ENCODE data around the gene KIF12.
"Not testable (repeated sequence)": the region's sequence is repeated elsewhere in the genome, so short reads cannot be mapped to it uniquely, and the experiment has no call there.

Gene KIF12

DNA sequence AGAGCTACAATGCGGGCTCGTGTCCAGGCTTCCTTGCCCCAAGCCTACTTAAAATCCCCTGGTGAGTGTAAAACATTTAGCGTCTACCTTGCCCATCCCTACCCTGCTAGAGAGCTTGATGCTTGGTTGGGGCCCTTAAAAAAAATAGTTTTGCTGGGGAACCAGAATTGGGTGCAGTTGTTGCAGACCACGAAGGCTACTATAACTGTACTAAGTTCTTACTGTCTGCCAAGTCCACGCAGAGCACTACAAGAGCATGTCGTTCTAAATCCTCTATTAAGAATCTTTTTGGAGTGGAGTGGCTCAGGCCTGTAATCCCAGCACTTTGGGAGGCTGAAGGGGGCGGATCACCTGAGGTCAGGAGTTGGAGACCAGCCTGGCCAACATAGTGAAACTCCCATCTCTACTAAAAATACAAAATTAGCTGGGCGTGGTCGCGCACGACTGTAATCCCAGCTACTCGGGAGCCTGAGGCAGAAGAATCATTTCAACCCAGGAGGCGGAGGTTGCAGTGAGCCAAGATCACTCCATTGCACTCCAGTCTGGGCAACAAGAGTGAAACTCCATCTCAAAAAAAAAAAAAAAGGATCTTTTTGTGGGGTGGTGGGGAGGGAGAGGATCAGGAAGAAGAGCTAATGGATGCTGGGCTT lies 16.2 kb downstream of the KIF12 start:
- not testable (repeated sequence) for DNase-seq

DNA sequence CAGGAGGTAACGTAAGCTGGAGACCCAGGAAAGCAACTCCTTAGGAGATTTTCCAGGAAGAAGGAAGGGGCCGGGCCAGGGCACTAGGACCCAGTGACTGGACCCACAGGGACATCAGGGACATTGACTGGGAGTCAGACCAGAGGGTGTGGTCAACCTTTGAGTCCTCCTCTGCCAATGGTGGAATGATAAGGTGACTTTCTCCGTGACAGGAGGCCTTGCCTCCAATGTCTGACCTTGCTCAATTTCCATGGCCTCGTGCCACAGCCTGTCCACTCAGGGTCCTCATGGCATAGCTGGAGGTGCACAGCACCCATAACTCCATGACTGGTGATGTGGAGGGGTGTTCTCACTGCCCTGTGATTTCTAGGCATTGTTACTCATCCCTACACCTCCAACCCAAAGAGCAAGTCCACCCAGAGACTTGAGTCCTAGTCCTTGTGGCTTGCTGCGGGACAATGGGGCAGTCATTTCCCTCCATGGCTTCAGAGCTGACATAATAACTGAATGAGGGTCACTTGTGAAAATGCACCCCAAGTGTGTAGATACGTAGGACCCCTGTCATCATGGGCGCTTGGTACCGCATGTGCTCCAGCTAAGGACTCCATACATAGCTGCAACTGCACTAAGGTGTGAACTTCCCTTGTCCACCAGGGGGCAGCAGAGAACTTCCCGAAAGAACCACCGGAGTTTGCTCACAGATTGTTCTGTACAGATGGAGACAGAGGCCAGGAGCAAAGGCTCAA lies 16.9 kb downstream of the KIF12 start:
- peak; percentile 89 for DNase-seq

DNA sequence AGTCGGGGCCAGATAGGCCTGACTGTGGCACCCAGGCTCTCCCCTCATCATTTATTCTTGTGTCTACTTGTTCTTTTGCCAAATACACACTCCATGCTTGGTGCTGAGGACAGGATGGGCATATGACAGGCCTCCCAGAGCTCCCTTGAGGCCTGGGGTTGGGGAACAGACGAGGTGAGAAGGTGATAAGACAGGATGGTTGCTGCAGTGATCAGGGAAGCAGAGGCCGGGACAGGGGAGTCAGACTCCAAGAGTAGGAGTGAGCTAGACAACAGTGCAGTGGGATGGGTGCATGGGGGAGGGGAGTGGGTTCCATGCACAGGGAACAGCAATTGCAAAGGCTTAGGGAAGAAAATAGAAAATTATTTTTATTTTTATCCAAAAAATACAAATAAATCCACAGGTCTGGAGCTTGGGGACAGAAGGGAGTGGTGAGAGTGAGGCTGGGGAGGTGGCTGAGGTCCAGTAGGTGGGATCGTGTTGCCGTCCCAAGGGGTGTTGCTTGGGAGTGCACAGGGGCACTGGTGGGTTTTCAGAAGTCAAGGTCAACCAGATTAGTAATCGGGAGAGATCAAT lies 17.6 kb downstream of the KIF12 start:
- no peak for DNase-seq

DNA sequence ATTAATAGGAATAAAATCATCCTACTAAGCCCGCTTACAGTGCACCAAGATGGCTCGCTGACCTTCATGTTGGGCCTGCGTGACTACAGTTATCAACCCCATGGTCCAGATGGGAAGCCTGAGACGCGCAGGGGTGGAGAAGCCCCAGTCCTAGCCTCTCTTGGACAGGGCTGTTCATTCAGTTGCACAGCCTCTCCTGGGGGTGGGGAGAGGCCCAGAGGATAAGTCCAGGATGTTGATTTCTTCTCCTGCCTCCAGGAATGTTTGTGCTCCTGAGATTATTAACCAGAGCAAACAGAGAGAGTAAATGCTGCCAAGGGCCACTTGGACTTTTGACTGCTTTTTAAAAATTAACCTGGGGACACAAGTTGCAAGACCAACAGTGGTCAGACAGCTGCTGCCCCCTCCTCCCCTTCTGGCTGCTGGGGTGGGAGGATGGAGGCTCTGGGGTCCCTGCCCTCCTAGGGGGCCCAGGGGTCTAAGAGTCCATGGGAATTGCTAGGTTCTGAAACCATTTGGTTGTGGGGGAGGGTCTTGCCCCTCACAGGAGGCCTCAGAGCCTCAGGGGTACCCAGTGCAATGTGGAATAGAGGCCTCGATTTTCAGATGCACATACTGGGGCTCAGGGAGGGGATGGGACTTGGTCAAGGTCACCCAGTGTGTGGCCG lies 18.2 kb downstream of the KIF12 start:
- no peak for DNase-seq

DNA sequence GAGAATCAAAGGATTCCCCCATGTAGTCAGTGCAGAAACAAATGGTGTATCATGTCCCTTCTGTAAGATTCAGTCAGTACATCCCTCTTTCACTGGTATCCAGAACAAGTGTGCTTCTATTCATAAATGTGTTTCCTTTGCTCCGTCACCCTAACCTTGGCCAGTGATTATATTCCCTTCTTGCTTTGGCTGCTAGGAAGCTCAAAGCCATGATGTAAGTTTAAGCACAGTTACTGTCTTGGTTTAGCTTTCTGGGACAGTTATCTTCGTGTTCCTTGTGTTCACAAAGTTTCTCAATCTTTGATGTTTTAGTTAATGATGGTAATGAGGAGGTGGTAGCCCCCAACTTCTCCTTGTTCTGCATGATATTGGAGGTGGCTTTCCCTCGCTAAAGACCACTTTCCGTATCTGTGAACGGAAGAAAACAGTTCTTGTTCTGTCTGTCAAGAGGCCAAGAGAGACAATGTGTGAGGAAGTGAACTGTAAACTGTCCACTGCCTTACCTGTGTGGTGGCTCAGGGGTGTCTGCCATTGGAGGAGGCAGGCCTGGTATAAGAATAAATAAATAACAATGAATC lies 18.8 kb downstream of the KIF12 start:
- no peak for DNase-seq

DNA sequence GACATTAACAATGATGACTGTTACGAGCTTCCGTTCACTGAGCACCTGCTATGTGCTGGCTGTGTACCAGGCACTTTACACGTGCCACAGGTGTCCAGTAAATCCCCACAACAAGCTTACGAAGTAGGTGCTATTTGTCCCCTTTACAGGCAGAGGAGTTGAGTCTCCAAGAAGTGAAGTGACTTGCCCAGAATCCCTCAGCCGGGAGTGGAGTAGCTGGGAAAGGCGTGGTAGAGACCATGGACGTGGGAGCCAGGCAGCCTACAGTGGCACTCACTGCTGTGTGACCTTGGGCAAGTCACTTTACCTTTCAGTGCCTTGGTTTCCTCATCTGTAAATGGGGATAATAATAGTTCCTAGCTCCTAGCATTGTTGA lies 20.3 kb downstream of the KIF12 start:
- DNase-seq = no peak

DNA sequence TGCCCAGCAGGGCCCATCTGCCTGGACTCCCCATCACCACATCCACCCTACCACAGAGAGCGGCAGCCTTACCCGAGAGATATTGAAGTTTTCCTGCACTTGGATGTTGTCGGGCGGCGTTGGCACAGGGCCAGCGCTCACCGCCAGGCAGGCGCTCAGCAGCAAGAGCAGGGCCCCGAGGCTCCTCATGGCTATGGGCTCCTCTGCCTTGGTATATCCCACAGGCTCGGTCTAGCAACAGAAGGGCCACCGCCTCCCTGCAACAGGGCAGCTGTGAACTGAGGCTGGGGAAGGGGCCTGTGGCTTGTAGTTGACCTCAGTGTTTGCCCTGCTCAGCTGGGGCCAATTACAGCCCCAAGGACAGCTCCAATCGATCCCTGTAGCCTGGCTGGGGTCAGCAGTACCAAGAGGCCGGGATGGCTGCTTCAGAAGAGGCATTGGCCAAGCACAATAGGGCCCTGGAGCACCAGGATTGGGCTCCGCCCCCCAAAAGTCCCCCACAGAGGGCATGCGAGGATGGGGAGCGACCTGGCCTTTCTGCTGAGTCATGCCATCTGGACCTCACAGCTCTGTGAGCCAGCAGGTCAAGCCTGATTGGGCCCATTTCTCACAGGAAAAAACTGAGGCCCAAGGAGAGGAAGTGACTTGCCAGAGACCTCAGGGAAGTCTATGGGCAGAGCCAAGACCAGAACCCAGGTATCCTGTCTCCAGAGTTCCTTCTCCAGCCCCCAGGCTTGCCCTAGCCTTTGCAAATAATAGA lies 20.9 kb downstream of the KIF12 start, which contains the start of gene AMBP:
AMBP (minus strand) TSS at position 280 of the 760 bp plus-strand sequence; CDS start at position 189, 91 bp downstream.
- no peak for DNase-seq

DNA sequence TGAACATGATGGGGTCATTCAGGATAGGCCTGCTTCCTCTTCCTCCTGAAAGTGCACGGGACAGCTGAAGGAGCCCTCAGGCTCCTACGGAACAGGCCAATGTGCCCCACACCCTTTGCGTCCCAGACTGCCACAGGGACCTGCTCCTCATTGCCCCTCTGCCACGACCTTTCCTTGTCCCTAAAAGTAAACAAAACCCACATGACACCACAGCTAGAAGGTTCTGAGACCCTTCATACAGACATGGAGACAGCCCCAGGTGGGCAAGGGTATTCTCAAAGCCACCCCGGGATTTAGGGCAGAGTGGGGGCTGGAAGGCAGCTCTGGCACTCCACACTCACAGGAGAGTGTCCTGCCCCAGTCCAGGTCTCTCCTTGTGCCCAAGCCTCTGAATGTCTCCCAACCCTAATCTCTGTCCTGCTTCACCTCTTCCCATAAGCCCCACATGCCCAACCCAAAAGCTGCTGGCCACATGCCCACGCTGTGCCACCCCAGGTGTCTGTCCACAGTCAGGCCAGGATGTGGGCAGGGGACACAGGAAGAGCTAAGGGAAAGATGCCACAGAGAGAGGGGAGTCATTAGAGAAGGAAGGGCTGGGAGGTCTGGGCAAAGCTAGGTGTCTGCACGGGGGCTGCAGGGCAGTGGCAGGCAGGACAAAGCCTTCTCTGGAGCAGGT lies 21.8 kb downstream of the KIF12 start:
- DNase-seq = no peak

DNA sequence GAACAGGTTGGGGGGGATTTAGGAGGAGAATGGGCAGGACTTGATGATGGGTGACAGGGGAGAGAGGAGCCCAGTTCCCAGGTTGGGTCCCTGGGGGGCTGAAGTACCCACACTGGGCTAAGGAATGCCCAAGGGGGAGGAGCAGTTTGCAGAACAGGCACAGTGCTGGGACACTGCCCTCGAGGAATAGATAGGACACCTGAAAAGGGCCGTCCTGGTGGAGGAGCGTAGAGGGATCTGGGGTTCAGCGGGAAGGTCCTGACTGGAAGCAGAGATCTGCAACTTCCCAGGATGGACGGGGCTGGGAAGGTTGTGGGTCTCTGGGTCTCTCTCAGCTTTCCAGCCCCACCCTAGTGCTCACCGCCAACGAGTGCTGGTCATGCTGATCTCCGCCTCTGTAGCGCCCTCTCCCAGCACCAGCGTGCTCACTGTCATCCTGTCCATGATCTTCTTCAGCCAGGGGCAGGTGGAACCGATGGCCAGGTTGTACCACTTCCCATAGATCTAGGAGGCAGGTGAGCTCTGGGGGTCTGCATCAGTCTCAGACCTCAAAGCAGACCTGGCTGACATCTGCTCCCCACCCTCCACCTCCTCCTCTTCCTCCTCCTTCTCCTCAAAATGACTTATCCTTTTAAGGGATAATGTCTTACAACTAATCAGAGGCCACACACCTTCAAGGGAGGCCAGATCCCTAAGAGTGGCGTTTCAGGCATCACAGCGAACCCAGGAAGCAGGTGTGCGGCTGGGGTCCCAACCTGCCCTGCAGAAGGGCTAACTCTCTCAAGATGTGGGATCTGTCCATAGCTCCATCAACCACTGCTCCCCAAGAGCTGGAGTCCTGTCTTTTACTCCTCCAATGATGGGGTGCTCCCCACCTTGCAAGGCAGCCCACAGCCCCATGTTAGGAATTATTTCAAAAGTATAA lies 22.6 kb downstream of the KIF12 start:
- DNase-seq = no peak

DNA sequence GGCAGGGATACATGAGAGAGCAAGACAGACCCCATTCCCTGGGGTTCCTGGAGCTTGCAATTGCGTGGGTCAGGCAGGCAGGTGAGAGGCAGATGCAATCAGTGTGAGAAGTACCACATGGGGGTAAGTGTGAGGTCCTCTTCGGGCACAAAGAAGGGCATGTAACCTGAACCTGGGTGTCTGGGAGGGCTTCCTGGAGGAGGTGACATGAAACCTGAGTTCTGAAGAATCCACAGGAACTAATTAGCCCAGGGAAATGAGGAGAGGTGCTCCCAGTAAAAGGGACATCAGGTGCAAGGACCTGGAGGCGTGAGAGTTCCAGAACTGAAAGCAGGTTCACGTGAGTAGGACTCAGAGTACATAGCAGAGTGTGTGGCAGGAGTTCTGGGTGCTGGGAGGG lies 23.5 kb downstream of the KIF12 start:
- DNase-seq = no peak

DNA sequence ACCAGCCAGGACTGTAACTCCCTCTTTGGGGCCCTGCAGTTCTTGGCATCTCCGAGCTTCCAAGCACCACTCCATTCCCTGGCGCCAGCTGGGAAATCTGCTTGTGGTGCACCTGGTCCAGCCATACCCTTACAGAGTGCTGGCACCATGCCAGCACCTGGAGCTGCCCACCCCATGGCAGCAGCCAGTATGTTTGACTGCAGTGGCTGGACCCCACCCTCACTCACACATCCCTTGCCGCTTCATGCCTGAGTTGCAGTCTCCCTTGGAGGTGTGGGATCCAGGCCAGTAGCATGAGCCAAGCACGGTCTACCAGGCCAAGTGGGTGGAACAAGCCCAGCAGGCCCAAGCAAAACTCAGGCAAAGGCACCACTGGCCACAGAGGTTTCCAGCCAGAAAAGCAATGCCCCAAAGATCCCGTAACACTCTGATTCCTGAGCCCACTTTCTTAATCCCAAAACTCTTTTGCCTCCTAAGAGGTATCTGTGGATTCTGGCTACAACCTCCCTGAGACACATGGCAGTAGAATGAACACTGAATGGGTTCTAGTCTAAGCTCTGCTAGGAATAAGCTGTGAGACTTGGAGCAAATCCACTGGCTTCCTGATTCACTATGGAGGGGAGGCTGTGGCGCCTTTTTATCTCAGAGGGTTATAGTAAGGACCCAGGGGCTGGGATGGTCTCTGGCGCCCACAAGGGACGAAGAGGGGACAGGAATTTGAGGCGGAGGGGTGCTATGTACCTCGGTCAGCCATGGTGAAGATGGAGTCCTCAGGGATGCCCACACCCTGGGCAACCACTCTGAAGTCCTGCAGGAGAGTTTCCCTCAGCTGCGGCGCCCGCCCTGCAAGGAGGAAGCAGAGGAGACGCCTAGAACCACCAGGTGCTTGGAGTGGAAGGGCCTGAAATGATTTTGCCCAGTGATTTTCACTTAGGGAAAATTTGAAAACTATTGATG lies 26.6 kb downstream of the KIF12 start:
- DNase-seq = no peak

DNA sequence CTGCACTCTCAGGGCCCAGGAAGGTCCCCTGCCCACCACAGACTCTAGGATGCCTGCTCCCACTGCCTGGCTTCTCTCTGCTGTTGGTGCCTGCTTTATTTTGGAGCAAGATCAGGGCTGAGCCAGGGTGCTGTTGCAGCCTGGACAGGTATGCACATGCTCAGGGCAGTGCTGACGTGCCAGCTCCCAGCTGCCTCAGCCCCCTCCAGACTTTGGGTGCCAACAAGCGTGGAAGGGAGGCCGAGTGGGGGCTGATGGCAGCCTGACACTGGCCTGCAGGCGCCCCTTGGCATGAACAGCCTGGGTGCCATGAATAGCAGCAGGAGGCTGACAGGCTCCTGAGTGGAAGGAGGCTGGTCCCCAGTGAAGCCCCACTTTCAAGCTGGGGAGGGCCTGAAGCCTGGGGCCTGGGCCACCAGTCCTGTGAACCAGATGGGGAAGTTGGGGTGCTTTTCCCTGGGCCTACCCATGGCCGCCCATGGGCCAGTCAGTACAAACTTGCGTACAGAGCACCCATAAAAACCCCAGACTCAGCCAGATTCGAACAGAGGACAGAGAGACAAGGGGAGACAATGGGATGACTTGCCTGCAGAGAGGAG lies 27.8 kb downstream of the KIF12 start:
- no peak for DNase-seq

DNA sequence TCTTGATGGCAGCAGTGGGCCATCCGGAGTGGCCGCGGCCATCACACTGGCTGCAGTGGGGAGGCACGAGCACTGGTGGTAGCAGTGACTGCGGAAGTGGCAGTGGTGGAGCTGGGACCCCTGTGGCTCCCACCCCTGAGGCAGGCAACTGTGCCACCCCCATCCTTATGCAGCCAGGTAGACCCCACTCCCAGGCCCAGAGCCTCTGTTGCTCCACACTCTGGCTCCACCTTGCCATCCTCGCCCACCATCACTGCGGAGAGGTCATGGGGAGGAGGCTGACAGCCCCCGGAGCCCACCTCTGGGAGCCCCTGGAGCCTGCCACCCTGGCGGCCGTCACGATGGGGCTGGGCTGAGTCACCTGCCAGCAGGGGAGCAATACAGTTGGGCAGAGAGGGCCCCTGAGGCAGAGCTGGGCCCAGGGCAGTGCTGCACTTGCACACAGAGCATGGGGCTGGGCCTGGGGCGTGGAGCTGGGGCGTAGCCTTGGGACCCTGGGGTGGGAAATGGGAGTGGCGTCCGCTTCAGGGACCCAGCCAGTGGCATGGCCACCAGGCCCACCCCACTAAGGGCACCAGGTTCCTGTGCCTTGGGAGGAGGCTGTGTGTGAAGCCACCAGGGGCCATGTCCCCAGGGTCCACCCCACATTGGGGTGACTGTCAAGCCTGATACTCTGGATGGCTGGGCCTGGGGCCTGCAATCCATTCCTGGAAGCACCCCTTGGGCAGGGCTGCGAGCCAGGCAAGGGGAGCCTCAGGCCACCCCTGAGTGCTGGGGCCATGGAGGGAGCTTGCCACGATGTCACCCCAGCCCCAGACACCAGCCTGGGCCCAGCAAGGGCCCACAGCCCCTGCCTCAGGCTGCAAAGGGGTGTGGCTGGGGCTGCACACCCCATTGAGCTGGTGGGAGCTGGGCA lies 28.6 kb downstream of the KIF12 start:
- no peak for DNase-seq

DNA sequence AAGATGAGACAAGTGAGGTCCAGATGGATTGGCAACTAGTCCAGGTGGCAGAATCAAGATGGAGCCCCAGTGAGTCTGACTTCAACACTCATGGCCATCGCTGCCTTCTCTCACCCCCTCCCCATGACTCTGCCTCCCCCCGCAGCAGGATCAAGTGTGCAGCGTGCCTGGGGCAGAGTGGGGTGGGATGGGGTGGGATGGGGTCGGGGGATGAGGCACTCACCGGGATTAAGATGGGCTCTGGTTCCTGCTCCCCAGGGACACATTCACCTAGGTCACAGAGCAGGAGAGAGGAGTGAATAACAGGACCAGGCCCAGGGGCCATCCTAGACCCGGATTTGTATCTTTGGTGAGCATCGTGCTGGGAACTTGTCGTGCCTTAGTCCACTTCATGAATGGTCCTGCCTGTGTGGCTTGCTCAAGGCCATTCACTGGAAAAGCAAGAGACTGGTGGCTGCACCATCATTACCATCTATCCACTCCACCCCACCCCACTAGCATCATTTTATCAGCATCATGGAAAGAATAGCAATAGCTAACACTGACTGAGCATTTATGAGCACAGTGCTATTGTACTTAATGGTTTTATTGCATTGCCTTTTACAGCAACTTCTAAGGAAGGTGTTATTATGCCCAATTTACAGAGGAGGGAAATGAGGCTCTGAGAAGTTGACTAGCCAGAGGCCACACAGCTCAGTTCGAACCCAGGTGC lies 29.5 kb downstream of the KIF12 start:
- no peak for DNase-seq

DNA sequence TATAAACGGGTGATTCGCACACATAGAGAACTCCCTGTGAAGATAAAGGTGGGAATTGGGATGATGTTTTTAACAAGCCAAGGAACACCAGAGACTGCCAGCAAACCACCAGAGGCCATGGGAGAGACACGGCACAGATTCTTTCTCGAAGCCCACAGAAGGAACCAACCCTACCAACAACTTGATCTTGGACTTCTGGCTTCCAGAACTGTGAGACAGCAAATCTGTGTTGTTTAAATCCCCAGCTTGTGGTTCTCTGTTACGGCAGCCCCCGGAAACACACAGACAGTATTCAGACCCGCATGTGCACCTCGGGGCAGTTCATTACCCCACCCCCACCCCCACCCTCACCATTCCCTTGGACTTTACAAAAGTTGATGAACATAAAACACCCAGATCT lies 33.8 kb downstream of the KIF12 start:
- DNase-seq = no peak

DNA sequence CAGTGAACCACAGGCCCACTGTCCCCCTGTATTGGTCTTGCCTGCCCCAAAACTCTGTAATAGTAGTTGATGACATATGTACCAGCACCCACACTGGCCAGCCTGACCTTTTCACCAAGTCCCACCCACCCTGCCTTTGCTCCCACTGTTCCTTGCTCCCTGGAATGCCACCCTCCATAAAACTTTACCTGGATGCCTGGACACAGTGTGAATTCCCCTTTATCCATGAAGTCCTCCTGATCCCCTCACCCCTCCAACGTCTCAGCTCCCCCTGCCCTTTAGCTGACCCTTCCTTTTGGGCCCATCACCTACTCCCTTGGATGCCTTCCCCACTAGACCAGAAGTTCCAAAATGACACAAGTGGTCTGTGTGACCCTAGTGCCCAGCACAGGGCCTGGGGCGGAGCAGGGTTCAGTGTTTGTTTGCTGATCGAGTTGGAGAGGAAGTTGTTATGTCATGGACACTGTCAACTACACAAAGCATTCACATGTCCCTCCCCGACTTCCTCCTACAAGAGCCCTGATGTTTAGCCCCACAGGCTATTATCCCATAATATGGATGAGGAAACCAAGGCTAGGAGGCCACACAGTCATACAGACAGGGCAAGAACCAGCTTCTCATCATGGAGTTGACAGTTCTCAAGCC lies 37.1 kb downstream of the KIF12 start:
- no peak for DNase-seq

DNA sequence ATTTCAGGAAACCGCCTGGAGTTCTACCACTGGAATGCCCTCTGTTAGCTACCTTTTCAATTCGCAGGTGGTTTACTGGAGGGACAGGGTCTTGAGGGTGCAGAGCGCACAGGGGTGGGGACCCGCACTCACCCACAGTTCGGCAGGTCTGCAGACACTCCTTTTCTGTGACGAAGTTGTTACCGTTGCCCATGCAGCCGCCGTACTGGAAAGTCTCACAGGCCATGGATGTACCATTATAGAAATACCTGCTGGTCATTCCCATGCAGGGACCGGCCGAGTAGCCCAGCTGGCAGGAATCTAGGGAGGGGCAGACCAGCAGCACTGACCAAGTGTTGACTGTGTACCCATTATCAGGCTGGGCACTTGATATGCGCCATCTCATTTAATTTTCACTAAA lies 37.8 kb downstream of the KIF12 start:
- DNase-seq = no peak

Data from stimulated activated CD4-positive, alpha-beta T cell treated with anti-CD3 and anti-CD28 coated beads, Interleukin-15, amount 100 ng/mL, for 24 hours (primary cell).